Hepatocyte (in vitro differentiated cells): ENCODE measurements around the gene ANKS1B. TPM values are rescaled to one million over a fixed set of nuclear protein-coding genes. Genes with fewer than 3 reads are reported as not detected.
"Not testable (repeated sequence)": the region's sequence is repeated elsewhere in the genome, so short reads cannot be mapped to it uniquely, and the experiment has no call there.

Experiments
- DNase-seq: peaks from one replicate; pipeline ENCODE4 v3.0.0-alpha.2; 2016; ENCODE audit warnings: low spot score
- H2AFZ ChIP-seq: fragments of 200-600 bp; sonication (generic); 2 replicates; pipeline ENCODE4 v1.6.0; 2016; ENCODE audit warnings: antibody characterized with exemption, mild to moderate bottlenecking
- H3K27ac ChIP-seq: fragments of 200-600 bp; sonication (generic); 2 replicates; pipeline ENCODE4 v1.5.1; 2016; ENCODE audit warnings: mild to moderate bottlenecking
- H3K27me3 ChIP-seq: fragments of 200-600 bp; sonication (generic); 2 replicates; pipeline ENCODE4 v1.6.1; 2016
- H3K36me3 ChIP-seq: fragments of 200-600 bp; sonication (generic); replicated peaks from 2 replicates; pipeline ENCODE4 v1.5.1; 2016; ENCODE audit warnings: low read depth; ENCODE audit not compliant: insufficient read depth
- H3K4me1 ChIP-seq: fragments of 200-600 bp; sonication (generic); 2 replicates; pipeline ENCODE4 v1.5.1; 2016; ENCODE audit warnings: mild to moderate bottlenecking, moderate library complexity; ENCODE audit not compliant: insufficient read depth
- H3K4me2 ChIP-seq: fragments of 200-600 bp; sonication (generic); 2 replicates; pipeline ENCODE4 v1.6.0; 2016
- H3K4me3 ChIP-seq: fragments of 200-600 bp; sonication (generic); 2 replicates; pipeline ENCODE4 v1.5.1; 2016; ENCODE audit warnings: mild to moderate bottlenecking
- H3K79me2 ChIP-seq: fragments of 200-600 bp; sonication (generic); 2 replicates; pipeline ENCODE4 v1.6.0; 2017; ENCODE audit warnings: mild to moderate bottlenecking
- H3K9me2 ChIP-seq: fragments of 200-600 bp; sonication (generic); replicated peaks from 2 replicates; pipeline ENCODE4 v1.6.0; 2017; ENCODE audit warnings: mild to moderate bottlenecking; ENCODE audit not compliant: insufficient read depth
- H3K9me3 ChIP-seq: fragments of 200-600 bp; sonication (generic); 2 replicates; pipeline ENCODE4 v1.5.1; 2016; ENCODE audit warnings: low read depth, mild to moderate bottlenecking
- H4K20me1 ChIP-seq: fragments of 200-600 bp; sonication (generic); 2 replicates; pipeline ENCODE4 v1.6.0; 2016; ENCODE audit warnings: mild to moderate bottlenecking; ENCODE audit not compliant: insufficient read depth, poor library complexity, severe bottlenecking
- EZH2 ChIP-seq: fragments of 200-600 bp; sonication (generic); IDR thresholded peaks from 2 replicates; pipeline ENCODE4 v1.6.1; 2016; ENCODE audit warnings: antibody characterized with exemption, mild to moderate bottlenecking, borderline replicate concordance
- EZH2phosphoT487 ChIP-seq: fragments of 200-600 bp; sonication (generic); IDR thresholded peaks from one replicate; pipeline ENCODE4 v1.6.1; 2018; ENCODE audit warnings: antibody characterized with exemption, mild to moderate bottlenecking, low read depth, moderate library complexity; ENCODE audit not compliant: unreplicated experiment, severe bottlenecking
- WGBS: methylation state at CpG from one replicate; pipeline ENCODE4 v1.1.6; 2016; ENCODE audit warnings: low lambda C conversion rate; ENCODE audit errors: missing lambda C conversion rate; 5-methylcytosine and 5-hydroxymethylcytosine counted together
- polyA plus RNA-seq: library from polyadenylated mRNA; unstranded; fragments of >200 nt; fragmentation: Nextera tagmentation; extraction: Ambion mirVana; gene quantifications from 2 replicates; pipeline ENCODE4 v1.2.1, GENCODE V29; 2016
- total RNA-seq: library from RNA; depleted of rRNA; stranded (reverse); fragments of >200 nt; gene quantifications from 2 replicates; pipeline ENCODE4 v1.2.3, GENCODE V29; 2014
- TF ChIP-seq, protein P1 (sequence below): fragments of 200-600 bp; sonication (generic); IDR thresholded peaks from 2 replicates; pipeline ENCODE4 v1.5.1; 2016; ENCODE audit warnings: antibody characterized with exemption, mild to moderate bottlenecking; ENCODE audit not compliant: poor library complexity

The ANKS1B gene
- total and polyA plus RNA-seq, 2 experiments from 2014 or later: 1.6 to 2.2 TPM

DNA sequence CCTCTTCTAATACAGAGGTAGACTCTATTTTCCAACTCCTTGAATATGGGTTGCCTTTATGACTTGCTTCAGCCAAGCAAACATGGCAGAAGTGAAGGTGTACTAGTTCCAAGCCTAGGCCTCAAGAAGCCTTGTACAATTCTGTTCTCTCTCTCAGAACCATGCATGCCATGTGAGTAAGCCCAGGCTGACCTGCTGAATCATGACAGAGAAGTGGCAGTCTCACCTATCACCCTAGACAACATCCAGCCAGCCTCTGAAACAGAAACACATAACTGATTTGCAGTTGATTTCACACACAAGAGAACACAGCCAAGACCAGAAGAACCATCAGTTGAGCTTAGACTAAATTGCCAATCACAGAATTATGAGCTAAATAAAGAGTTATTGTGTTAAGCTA is 180.0 kb downstream of the ANKS1B start:
- H3K9me2 ChIP-seq: no peaks in the 10 kb centered on the region
- H3K4me2 ChIP-seq: no peak overlapping the region
- no peaks in the 10 kb centered on the region for H4K20me1 ChIP-seq
- no peak for TF ChIP-seq EZH2
- TF ChIP-seq EZH2phosphoT487: no peak
- TF ChIP-seq, protein P1, sequence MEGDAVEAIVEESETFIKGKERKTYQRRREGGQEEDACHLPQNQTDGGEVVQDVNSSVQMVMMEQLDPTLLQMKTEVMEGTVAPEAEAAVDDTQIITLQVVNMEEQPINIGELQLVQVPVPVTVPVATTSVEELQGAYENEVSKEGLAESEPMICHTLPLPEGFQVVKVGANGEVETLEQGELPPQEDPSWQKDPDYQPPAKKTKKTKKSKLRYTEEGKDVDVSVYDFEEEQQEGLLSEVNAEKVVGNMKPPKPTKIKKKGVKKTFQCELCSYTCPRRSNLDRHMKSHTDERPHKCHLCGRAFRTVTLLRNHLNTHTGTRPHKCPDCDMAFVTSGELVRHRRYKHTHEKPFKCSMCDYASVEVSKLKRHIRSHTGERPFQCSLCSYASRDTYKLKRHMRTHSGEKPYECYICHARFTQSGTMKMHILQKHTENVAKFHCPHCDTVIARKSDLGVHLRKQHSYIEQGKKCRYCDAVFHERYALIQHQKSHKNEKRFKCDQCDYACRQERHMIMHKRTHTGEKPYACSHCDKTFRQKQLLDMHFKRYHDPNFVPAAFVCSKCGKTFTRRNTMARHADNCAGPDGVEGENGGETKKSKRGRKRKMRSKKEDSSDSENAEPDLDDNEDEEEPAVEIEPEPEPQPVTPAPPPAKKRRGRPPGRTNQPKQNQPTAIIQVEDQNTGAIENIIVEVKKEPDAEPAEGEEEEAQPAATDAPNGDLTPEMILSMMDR: no peak
- no peaks in the 10 kb centered on the region for H3K27me3 ChIP-seq
- H3K9me3 ChIP-seq: no peaks in the 10 kb centered on the region
- no peak overlapping the region for H3K27ac ChIP-seq
- no peaks in the 10 kb centered on the region for H3K36me3 ChIP-seq
- H3K4me1 ChIP-seq: no peaks in the 10 kb centered on the region
- H2AFZ ChIP-seq: no peak overlapping the region
- no peak overlapping the region for H3K4me3 ChIP-seq
- no peaks in the 10 kb centered on the region for H3K79me2 ChIP-seq
- no peak for DNase-seq

DNA sequence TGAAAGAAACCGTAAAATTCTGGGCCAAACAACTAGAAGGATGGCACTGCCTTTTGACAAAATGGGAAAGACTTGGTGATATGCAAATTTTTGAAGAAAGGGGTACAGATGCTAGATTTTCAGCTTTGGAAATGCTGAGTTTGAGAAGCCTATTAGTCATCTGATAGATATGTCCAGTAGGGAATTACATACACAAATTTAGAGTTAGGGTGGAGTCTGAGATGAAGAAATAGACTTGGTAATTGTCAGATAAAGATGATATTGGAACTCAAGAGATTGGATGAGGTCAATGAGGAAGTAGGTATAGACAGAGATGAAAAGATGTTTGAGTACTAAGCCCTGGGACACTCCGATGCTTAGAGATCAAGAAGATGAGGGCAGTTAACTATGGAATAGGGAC is 184.1 kb downstream of the ANKS1B start:
- no peak for DNase-seq
- Histone ChIP-seq H3K27ac (no peak overlapping the region), H3K4me2 (no peak overlapping the region), H3K4me1 (no peaks in the 10 kb centered on the region), H3K79me2 (no peaks in the 10 kb centered on the region), H2AFZ (no peak overlapping the region), H4K20me1 (no peaks in the 10 kb centered on the region), H3K36me3 (no peaks in the 10 kb centered on the region), H3K9me3 (no peaks in the 10 kb centered on the region), H3K4me3 (no peak overlapping the region), H3K27me3 (no peaks in the 10 kb centered on the region), H3K9me2 (no peaks in the 10 kb centered on the region)
- TF ChIP-seq EZH2phosphoT487 (no peak), EZH2 (no peak)
- TF ChIP-seq, protein P1: no peak
- WGBS: 95% methylated on average over 2 of the region's 2 CpGs

DNA sequence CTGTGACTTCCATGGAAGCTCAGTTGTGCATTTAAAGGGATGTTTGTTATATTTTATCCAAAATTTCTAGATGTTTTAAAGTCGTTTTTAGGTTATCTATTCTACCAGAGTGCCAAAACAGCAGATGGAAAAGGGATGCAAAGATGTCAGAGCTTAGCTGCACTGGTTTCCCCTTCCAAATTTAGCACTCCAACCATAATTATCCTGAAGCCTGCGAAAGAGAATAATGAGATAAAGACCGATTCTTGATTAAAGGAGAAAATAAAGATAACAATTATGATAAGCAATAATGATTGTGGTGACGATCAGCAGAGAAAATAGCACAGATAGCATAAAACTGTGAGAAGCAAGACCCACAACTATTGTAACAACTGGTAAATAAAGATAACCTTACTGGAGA is 186.8 kb downstream of the ANKS1B start:
- not testable (repeated sequence) for H4K20me1 ChIP-seq, H3K4me2 ChIP-seq, H3K27me3 ChIP-seq, H3K36me3 ChIP-seq, H3K9me2 ChIP-seq, H3K27ac ChIP-seq, H3K4me1 ChIP-seq, H2AFZ ChIP-seq, H3K79me2 ChIP-seq, H3K9me3 ChIP-seq, DNase-seq, H3K4me3 ChIP-seq
- WGBS: 54% methylated on average over 4 of the region's 4 CpGs

DNA sequence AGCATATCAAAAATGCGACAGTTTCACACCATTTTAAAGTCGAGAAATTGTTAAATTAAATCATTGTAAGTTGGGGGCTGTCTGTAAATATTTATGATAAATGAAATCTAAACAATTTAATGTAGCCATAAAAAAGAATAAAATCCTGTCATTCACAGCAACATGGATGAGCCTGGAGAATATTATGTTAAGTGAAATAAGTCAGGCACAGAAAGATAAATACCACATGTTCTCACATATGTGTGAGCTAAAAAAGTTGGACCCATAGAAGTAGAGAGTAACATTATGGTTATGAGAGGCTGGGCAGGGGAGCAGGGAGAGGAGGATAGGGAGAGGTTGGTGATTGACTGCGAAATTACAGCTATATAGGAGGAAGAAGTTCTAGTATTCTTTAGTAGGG is 201.3 kb downstream of the ANKS1B start:
- WGBS: 89% methylated on average over 3 of the region's 3 CpGs
- H3K4me1 ChIP-seq: no peaks in the 10 kb centered on the region
- no peak for DNase-seq
- H2AFZ ChIP-seq: no peak overlapping the region
- no peaks in the 10 kb centered on the region for H3K9me2 ChIP-seq
- H4K20me1 ChIP-seq: no peaks in the 10 kb centered on the region
- H3K9me3 ChIP-seq: no peaks in the 10 kb centered on the region
- TF ChIP-seq EZH2phosphoT487: no peak
- TF ChIP-seq EZH2: no peak
- TF ChIP-seq, protein P1: no peak
- no peak overlapping the region for H3K27ac ChIP-seq
- H3K27me3 ChIP-seq: no peaks in the 10 kb centered on the region
- H3K79me2 ChIP-seq: no peaks in the 10 kb centered on the region
- H3K36me3 ChIP-seq: no peaks in the 10 kb centered on the region
- no peak overlapping the region for H3K4me3 ChIP-seq
- no peak overlapping the region for H3K4me2 ChIP-seq
